Ramos (cell line): ENCODE data around the gene CIB2.

Experiments used
- in situ Hi-C: fragments of 300-500 bp; cut with MboI; formaldehyde crosslinking; loops from one replicate; pipeline ENCODE4 v1.14.3; 2022; ENCODE audit warnings: low sequenced_read_pairs; ENCODE audit not compliant: unreplicated experiment

The CIB2 gene

DNA sequence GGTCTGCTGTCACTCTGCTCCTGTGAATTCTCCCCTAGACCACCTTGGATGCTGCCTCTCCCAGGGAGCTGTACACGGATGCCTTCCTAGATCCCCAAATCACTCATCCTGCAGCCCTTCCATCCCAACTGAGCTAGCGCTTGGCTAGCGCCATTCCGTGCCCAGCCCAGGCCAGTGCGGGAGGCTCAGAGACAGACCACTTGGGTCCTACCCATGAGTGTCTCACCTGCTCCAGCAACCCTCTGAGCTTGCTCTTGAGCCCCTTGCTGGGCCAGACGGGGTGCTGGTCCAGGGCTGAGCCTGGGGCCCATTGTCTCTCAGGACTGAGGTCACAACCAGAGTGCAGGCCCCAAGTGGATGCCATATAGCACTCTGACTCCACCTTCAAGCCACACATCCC lies 21.1 kb downstream of the CIB2 start:
- in situ Hi-C loops: loop anchor here (5.0 kb wide), 2 partner anchors 87 to 127 kb away; no protein-coding TSS in a partner anchor

DNA sequence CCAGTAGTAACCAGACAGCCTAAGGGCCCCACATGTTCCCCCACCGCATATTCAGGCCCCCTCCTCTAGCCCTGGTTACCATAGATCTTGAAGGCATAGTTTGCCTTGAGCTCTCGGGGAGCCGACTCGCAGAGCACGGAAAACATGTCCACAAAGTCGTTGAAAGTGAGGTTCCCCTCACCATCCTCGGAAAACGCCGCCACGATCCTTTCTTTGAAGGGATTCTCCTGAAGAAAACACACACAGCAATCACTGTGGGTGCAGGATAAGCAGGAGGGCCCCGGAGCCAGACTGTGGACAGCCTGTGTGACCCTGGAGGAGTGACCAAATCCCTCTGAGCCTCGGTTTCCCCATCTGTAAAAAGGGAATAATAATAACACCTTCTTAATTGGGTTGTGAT lies 22.1 kb downstream of the CIB2 start:
- in situ Hi-C loops: loop anchor here (5.0 kb wide), 1 partner anchor 142 kb away; no protein-coding TSS in a partner anchor

DNA sequence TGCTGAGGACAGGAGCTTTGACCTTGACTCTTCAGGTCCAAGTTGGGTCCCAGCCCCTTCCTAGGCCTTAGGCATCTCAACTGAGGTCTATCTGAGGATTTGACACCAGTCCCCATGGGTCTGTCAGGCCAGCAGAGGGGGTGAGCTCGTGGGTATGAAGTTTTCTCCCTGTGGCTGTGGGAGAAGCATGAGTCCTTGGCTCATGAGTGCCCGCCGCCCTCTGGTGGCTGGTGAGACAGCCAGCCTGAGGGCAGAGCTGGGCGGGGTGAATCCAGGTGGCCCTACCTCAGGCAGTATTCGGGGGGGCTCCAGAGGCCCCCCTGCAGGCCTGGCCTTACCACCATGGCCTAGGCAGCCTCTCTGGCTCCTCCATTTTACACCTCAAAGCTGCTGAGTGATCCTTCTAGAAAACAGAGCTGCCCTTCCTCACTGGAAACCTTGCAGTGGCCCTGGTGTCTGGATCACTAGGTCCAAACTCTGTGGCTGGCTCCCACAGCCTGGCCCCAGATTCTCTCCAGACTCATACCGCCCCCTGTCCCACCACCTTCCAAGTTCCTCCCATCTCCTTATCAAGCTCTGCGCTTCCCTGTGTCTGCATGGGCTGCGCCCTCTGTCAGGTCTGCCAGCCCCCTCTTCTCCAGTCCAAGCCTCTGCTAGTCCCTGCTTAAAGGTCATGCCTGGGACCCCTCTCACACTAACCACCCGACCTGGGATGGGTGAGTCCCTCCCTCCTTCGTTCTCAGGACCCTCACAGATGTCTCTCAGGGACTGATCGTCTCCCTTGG lies 22.8 kb downstream of the CIB2 start:
- in situ Hi-C loops: loop anchor here (5.0 kb wide), 1 partner anchor 141 kb away; no protein-coding TSS in a partner anchor

DNA sequence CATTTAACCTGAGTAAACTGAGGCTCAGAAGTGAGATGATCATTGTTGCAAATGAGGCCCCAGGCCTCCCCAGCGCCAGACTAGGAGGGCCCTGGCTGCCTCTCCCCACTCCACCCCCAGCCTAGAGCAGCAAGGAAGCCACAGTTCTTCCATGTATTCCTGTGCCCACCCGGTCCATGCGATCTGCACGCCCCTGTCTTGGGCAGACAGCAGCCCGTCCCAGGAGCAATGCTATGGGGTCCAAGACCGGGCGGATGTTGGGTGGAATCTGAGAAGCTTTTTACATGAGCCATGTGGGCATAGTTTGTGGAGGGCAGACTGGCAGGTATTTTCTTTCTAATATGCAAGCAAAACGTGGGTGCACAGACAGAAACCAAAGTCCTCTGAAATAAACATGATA lies 23.8 kb downstream of the CIB2 start:
- in situ Hi-C loops: loop anchor here (5.0 kb wide), 1 partner anchor 140 kb away; no protein-coding TSS in a partner anchor

DNA sequence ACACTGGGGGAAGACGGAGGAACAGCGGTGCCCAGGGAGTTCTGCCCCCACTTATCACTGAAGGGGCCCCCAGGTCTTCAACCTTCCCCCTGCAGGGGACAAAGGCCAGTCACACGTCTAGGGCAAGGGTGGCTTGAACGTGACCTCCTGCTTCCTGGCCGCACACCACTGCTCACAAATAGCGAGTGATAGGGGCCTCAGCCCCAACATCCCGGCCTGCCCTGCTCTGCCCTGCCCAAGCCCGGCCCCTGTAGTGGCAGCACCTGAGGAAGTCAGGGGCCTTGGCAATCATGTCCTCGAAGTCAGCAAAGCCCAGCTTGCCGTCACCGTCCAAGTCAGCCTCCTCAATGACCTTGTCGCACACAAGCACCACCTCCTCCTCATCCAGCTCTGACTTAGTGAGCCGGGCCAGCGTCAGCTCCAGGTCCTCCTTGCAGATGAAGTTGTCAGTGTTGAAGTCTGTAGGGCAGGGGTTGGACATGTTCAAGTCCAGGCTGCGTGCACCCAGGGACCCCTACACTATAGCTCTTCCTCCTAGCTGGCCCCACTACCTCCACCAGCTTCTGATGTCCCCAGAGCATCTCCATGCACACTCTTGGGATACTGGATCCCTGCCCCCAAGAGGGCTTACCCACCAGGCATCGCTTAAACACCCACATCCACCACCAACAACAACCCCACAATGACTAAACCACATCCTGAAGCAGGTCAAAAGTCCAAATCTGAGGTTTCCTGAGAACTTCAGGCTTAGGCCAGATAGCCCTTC lies 25.6 kb downstream of the CIB2 start:
- in situ Hi-C loops: loop anchor here (5.0 kb wide), 1 partner anchor 138 kb away; no protein-coding TSS in a partner anchor

DNA sequence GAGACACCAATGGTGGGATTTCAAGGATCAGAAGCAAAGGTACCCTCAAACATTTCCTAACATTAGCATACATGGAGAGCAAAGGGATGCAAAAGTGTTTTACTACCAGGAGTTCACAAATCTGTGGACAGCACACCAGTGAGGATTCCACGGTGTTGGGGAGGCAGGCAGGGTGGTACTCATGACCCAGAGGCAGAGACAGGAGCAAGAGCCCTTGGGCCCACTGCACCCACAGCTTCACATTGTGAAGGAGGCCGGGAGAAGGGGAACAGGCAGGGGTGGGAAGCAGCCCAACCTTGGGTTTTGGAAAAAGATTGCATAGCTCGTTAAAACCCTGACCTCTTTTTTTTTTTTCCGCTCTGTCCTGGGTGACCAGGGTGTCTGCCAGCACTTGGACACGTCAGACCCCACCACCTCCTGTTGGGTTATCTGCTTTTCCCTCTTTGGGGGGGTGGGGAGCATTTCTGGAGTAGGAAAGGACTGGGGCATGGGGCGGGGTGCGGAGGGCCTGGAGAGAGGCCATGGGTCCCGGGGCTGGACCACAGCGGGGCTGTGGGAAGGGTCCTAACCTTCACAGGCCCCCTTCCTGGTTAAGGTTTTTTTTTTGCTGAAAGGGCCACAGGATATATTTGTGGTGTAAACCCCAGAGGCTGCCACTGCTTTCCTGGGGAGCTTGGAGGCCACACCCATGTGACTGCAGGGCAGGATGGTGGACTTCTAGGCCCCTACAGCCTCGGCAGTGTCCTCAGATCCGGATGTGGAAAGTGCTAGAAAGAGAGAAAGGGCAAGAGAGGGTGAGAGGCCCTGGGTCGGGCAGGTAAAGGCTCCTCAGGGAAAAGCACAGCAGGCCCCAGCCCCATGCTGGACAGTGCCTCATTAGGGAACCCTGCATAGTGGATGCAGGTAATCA lies 26.4 kb downstream of the CIB2 start:
- in situ Hi-C loops: loop anchor here (5.0 kb wide), 2 partner anchors 98 to 138 kb away; no protein-coding TSS in a partner anchor

DNA sequence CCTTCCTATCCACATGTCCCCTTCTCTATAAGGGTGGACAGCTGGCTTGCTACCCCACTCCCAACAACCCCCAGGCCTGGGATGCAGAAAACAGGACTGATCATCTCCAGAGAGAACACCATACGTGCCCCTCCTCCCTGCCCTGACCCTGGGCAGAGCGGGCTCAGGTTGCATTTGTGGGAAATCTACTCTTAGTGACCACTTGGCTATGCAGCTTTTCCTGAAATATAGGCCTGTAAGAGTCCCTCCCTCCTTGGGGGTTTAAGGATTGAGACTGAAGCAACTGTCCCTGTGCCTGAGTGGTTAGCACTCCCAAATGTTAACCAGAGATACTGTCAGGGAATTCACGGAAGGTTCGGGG lies 27.1 kb downstream of the CIB2 start:
- in situ Hi-C loops: loop anchor here (5.0 kb wide), 1 partner anchor 97 kb away; no protein-coding TSS in a partner anchor

DNA sequence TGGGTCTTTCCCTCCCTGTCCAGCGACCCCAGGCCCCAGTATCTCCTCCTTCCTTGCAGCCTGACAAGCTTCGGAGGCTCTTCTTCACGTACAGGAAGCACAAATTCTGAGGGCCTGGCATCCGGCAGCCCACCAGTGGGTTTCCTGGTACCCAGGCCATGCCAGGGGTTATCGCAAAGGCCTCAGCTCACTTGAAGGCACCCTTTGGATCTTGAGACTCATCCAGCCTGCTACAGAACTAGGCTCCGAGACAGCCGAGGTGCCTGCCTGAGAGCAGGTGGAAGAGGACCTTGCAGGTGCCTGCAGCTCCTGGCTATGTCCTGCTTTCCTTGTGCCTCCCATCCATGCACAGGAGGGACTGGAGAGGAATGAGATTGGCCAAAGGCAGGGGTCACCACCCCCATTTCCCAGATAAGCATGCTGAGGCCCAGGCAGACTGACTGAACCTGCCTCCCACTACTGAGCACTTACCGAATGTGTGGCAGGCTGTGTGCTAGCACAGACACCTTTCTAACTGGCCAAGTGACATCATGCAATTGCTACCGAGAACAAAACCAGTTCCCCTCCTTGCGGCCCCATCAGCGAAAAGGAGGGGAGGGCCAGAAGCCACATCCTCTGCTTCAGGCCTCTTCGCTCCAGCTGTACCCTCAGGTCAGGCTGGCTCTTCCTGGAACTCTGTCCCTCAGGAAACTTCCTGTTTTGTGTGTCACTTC lies 27.7 kb downstream of the CIB2 start:
- in situ Hi-C loops: loop anchor here (5.0 kb wide), 1 partner anchor 96 kb away; no protein-coding TSS in a partner anchor

DNA sequence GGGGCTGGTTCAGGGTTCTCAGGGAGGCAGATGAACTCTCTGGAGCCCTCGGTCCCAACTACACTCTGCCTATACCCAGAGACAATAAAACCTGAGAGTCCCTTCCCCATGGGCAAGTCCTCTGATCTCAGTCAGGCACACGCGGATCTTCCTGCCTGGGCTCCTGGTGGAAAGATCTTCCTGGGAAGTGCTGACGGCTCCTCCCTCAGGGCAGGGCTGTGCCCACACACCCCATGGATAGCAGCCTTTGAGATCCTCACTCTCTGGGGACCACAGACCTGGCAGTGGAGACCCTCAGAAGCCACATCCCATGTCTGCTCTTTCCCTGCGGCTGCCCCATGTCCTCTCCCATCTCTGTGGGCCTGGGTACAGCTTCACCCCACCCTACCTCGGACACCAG lies 28.5 kb downstream of the CIB2 start:
- in situ Hi-C loops: loop anchor here (5.0 kb wide), 1 partner anchor 95 kb away; no protein-coding TSS in a partner anchor

DNA sequence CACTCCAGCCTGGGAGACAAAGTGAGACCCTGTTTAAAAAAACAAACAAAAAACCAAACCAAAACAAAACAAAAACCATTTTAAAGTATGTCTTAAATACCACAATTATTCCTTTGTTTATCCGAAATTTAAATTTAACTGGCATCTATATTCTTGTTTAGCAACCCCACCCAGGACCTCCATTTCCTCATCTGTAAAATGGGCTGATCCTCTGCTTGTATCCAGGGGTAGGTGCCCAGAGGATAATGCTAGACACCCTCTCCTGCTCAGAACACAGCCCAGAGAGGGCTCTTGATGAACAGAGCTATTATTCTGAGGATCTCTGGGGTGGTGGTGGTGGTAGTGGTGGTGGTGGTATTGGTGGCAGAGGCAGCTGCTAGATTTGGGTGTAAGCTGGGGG lies 29.0 kb downstream of the CIB2 start:
- in situ Hi-C loops: loop anchor here (5.0 kb wide), 1 partner anchor 95 kb away; no protein-coding TSS in a partner anchor

DNA sequence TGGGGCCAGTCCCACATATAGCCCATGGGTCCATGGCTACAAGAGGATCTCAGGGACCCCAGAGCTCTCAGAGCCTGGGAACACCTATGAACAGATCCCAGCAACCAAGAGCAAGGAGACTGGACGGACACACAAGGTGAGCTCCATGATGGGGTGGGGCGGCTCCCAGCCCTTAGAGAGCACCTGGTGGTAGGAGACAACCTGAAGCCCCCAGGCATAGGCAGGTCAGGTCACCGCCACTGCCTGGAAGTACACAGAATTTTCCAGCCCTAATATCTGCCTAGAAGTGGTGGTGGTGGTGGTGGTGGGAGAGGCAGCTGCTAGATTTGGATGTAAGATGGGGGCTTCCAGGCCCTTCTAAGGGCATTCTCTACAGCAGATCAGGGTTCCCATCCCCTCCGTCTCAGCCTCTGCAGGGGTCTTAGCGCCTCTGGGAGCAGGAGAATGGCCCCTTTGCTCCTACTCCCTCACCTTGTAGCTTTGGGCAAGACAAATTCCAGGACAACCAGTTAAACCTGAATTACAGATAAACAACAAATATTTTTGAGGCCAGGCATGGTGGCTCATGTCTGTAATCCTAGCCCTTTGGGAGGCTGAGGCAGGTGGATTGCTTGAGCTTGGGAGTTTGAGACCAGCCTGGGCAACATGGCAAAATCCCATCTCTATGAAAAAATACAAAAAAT lies 29.7 kb downstream of the CIB2 start:
- in situ Hi-C loops: loop anchor here (5.0 kb wide), 1 partner anchor 94 kb away; no protein-coding TSS in a partner anchor

DNA sequence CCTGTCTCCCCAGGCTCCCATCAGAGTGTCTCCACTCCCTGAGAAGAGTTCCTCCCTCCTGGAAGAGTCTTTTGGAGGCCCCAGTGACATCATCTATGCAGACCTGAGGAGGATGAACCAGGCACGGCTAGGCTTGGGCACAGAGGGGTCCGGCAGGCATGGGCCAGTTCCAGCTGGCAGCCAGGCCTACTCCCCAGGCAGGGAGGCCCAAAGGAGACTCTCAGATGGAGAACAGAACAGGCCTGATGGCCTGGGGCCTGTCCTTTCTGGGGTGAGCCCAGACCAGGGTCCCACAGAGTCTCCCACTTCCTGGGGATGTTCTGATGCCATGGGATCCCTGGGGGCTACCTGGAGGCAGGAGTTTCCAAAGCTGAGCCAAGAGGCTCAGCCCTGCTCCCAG lies 30.4 kb downstream of the CIB2 start:
- in situ Hi-C loops: loop anchor here (5.0 kb wide), 1 partner anchor 94 kb away; no protein-coding TSS in a partner anchor

DNA sequence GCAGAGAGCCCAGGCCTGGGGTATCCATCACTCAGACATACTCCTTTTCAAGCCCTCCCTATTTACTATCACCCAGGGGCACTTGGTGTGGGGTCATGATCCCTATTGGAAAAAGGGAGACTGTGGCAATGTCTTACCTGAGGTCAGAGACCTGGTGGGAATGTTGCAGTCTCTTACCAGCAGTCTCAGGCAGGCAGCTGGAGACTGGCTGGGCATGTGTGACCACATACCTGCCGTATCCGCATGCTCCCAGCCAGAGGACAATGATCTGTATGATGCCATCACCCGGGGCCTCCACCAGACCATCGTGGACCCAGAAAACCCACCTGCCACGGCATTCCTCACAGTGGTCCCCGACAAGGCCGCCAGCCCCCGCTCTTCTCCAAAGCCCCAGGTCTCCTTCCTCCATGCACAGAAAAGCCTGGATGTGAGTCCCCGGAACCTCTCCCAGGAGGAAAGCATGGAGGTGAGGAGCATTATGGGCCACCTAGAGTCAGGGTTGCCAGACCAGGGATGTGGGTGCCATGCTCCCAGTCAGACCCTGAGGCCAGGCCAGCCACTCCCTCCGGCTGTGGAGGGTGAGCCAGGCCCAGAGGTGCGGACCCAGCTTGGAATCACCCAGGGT lies 33.0 kb downstream of the CIB2 start:
- in situ Hi-C loops: no loop called here

DNA sequence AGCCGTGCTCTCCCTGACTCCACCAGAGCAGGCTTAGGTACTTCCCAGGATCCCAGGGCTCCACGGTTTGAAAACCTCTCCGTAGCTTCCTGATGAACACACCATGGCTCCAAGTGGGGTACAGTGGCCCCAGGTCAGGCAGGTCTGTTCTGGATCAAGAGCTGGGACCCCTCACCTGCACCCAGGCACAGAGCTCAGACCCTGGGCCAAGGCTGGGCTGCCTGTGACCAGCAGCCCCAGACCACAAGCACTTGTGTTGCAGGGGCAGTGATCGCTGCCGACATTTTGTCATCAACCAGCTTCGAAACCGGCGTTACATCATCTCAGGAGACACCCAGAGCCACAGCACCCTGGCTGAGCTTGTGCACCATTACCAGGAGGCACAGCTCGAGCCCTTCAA lies 33.6 kb downstream of the CIB2 start:
- in situ Hi-C loops: no loop called here

DNA sequence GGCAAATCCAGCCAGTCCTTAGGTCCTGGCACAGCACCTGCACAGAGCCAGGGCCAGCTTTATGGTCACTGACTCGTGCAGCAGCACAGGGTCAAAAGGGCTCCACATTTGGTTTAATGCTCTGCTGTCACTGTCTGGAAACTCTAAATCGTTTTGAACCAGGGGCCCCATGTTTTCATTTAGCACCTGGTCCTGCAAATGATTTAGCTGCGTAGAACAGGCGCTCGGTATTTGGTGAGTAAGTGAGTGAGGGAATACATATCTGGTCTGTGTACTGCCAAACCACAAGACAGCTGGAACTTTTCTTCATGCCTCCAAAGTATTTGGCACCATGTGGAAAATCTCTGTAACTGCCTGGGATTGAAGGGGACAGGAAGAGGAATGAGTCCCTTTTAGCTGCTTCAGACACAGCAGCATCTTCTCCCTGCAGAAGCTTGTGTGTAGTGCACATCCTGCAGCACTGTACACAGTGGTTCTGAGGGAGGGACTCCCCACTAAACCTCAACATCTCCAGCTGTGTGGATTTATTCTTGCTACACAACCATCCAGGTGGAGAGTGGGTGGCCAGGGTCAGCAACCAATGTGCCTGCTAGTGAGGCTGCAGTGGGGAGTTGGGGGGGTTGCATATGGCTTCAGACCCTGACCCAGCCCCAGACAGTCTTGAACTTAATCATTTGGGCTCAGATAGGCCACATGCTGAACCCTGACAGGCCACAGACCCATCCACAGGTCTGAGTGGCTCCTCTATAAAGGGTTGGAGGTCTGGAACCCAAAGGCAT lies 37.8 kb downstream of the CIB2 start:
- in situ Hi-C loops: no loop called here

DNA sequence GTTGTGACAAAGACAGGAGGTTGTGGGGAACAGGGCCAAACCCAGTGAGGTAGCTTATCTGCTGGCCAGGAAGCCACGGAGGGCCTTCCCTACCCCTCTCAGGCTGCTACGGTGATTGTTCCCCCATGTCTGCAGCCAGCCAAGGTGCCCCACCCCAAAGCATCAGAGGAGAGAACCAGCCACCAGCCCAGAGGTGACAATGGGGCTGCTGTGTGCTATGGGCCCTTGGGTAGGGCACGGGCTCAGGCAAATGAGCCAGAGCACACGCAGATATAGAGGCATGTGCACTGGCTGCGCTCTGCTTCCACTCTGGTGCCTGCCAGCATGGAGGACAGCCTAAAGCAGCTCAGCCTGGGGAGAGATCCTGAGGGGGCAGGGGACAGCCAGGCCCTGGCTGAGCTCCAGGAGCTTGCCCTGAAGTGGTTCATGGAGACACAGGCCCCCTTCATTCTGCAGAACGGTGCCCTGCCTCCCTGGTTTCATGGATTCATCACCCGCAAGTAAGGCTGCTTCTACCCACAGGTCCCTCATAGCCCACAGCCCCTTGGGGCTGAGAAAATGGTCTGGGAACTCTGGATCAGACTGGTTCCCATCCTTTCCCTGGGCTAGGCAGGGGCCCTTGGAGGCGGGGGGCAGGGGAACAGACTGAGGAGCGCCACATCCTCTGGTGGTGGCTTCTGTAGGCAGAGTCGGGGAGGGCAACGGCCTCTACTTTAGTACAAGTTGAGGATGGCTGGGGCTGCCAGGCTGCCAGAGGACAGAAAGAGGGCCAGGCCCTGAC lies 38.8 kb downstream of the CIB2 start, which contains the start of gene SH2D7:
SH2D7 (plus strand) TSS at position 301 of the 781 bp plus-strand sequence; CDS start at position 325, 24 bp downstream.
- in situ Hi-C loops: no loop called here
